ENCODE data around the gene GSTT2. TPM values are rescaled to one million over a fixed set of nuclear protein-coding genes. Genes with fewer than 3 reads are reported as not detected.

The GSTT2 gene
- total RNA-seq, 1 experiment from 2014 or later, result 1.6 TPM

GRCh38 chr22:24002272-24002671, 22.3 kb downstream of the GSTT2 start:
- no peaks in the 10 kb centered on the region for H3K9me3 ChIP-seq
- no peak overlapping the region for H3K4me3 ChIP-seq
- no peaks in the 10 kb centered on the region for H3K36me3 ChIP-seq
- no peaks in the 10 kb centered on the region for H3K27me3 ChIP-seq
- no peak for DNase-seq

- Histone ChIP-seq H3K36me3 (no peaks in the 10 kb centered on the region), H3K9me3 (no peaks in the 10 kb centered on the region), H3K4me3 (no peak overlapping the region), H3K27me3 (no peaks in the 10 kb centered on the region)
- no peak for DNase-seq
Measured at GRCh38 chr22:24002851-24003250, 22.9 kb downstream of the GSTT2 start.

- no peaks in the 10 kb centered on the region for H3K27me3 ChIP-seq
- no peaks in the 10 kb centered on the region for H3K9me3 ChIP-seq
Measured at GRCh38 chr22:24003887-24004286, 24.0 kb downstream of the GSTT2 start.

GRCh38 chr22:24005201-24005600, 25.3 kb downstream of the GSTT2 start, which contains the start of gene GSTT4:
TSS of gene GSTT4 (minus strand) at chr22:24005453. CDS start at chr22:24005356, 97 bp downstream.
- DNase-seq, result peak; percentile 26
- Histone ChIP-seq H3K9me3 (no peaks in the 10 kb centered on the region), H3K4me3 (no peak within 1 kb of the TSS), H3K36me3 (no peaks in the 10 kb centered on the region), H3K27me3 (no peaks in the 10 kb centered on the region)

More at GRCh38 chr22:24003887-24004286, 24.0 kb downstream of the GSTT2 start:
- H3K4me3 ChIP-seq, result no peak overlapping the region
- no peaks in the 10 kb centered on the region for H3K36me3 ChIP-seq
- DNase-seq, result no peak

GRCh38 chr22:24006207-24006913, 26.4 kb downstream of the GSTT2 start:
- DNase-seq, result no peak
- no peaks in the 10 kb centered on the region for H3K36me3 ChIP-seq
- H3K9me3 ChIP-seq, result no peaks in the 10 kb centered on the region
- no peaks in the 10 kb centered on the region for H3K27me3 ChIP-seq
- H3K4me3 ChIP-seq, result no peak overlapping the region

GRCh38 chr22:24006914-24007214, 26.9 kb downstream of the GSTT2 start:
- DNase-seq, result no peak
- no peaks in the 10 kb centered on the region for H3K36me3 ChIP-seq
- H3K27me3 ChIP-seq, result no peaks in the 10 kb centered on the region
- no peak overlapping the region for H3K4me3 ChIP-seq
- no peaks in the 10 kb centered on the region for H3K9me3 ChIP-seq

GRCh38 chr22:24007253-24008021, 27.5 kb downstream of the GSTT2 start:
- H3K9me3 ChIP-seq, result no peaks in the 10 kb centered on the region
- H3K27me3 ChIP-seq, result no peaks in the 10 kb centered on the region
- no peaks in the 10 kb centered on the region for H3K36me3 ChIP-seq
- H3K4me3 ChIP-seq, result no peak overlapping the region
- no peak for DNase-seq

GRCh38 chr22:24008022-24008283, 28.0 kb downstream of the GSTT2 start:
- DNase-seq, result no peak
- no peaks in the 10 kb centered on the region for H3K9me3 ChIP-seq
- no peaks in the 10 kb centered on the region for H3K36me3 ChIP-seq
- no peaks in the 10 kb centered on the region for H3K27me3 ChIP-seq
- H3K4me3 ChIP-seq, result no peak overlapping the region

- no peak for DNase-seq
- H3K36me3 ChIP-seq, result no peaks in the 10 kb centered on the region
- H3K9me3 ChIP-seq, result no peaks in the 10 kb centered on the region
- H3K4me3 ChIP-seq, result no peak overlapping the region
- H3K27me3 ChIP-seq, result no peaks in the 10 kb centered on the region
Measured at GRCh38 chr22:24008381-24009226, 28.7 kb downstream of the GSTT2 start.

GRCh38 chr22:24009227-24010017, 29.5 kb downstream of the GSTT2 start:
- no peak for DNase-seq
- no peaks in the 10 kb centered on the region for H3K36me3 ChIP-seq
- no peaks in the 10 kb centered on the region for H3K27me3 ChIP-seq
- no peaks in the 10 kb centered on the region for H3K9me3 ChIP-seq
- no peak overlapping the region for H3K4me3 ChIP-seq

GRCh38 chr22:24010018-24010391, 30.1 kb downstream of the GSTT2 start:
- Histone ChIP-seq H3K36me3 (no peaks in the 10 kb centered on the region), H3K9me3 (no peaks in the 10 kb centered on the region), H3K4me3 (no peak overlapping the region), H3K27me3 (no peaks in the 10 kb centered on the region)
- DNase-seq, result no peak

GRCh38 chr22:24011735-24012068, 31.8 kb downstream of the GSTT2 start:
- Histone ChIP-seq H3K9me3 (no peaks in the 10 kb centered on the region), H3K36me3 (no peaks in the 10 kb centered on the region), H3K4me3 (peak overlapping the region; percentile 98), H3K27me3 (no peaks in the 10 kb centered on the region)
- no peak for DNase-seq

GRCh38 chr22:24016156-24016555, 36.2 kb downstream of the GSTT2 start:
- no peaks in the 10 kb centered on the region for H3K9me3 ChIP-seq
- no peaks in the 10 kb centered on the region for H3K27me3 ChIP-seq
- no peak overlapping the region for H3K4me3 ChIP-seq
- H3K36me3 ChIP-seq, result peaks cover 3% of the 10 kb centered on the region
- no peak for DNase-seq

- no peak overlapping the region for H3K4me3 ChIP-seq
- peaks cover 12% of the 10 kb centered on the region; the same call in 1 of the 2 replicates for H3K9me3 ChIP-seq
- DNase-seq, result no peak
- H3K36me3 ChIP-seq, result peaks cover 9% of the 10 kb centered on the region
- H3K27me3 ChIP-seq, result no peaks in the 10 kb centered on the region
Measured at GRCh38 chr22:24021304-24021703, 41.4 kb downstream of the GSTT2 start.

- H3K27me3 ChIP-seq, result no peaks in the 10 kb centered on the region
- H3K36me3 ChIP-seq, result peaks cover 8% of the 10 kb centered on the region
- no peak for DNase-seq
- no peak overlapping the region for H3K4me3 ChIP-seq
- H3K9me3 ChIP-seq, result peaks cover 12% of the 10 kb centered on the region; the same call in 1 of the 2 replicates
Measured at GRCh38 chr22:24023204-24023789, 43.4 kb downstream of the GSTT2 start.

- H3K9me3 ChIP-seq, result peaks cover 12% of the 10 kb centered on the region; the same call in 1 of the 2 replicates
- no peak for DNase-seq
- no peak overlapping the region for H3K4me3 ChIP-seq
- H3K36me3 ChIP-seq, result peaks cover 11% of the 10 kb centered on the region
- H3K27me3 ChIP-seq, result no peaks in the 10 kb centered on the region
Measured at GRCh38 chr22:24024354-24024753, 44.4 kb downstream of the GSTT2 start.
